HepG2 (cell line): ENCODE data around the gene HLF. TPM values are rescaled to one million over a fixed set of nuclear protein-coding genes. Genes with fewer than 3 reads are reported as not detected.

ENCODE experiments used
- AGO2 ChIP-seq: fragments of 200-400 bp; formaldehyde crosslinking; optimal IDR thresholded peaks from 2 replicates; pipeline ENCODE3; 2017; ENCODE audit warnings: mild to moderate bottlenecking, low read depth, low read length, moderate library complexity
- CAMTA2 ChIP-seq: sonication (generic); formaldehyde crosslinking; IDR thresholded peaks from 2 replicates; pipeline ENCODE4 v1.4.0; 2020; ENCODE audit warnings: mild to moderate bottlenecking, missing genetic modification reagents, borderline replicate concordance
- CC2D1A ChIP-seq: sonication (generic); formaldehyde crosslinking; IDR thresholded peaks from 2 replicates; pipeline ENCODE4 v1.8.1; 2023; ENCODE audit warnings: mild to moderate bottlenecking, missing genetic modification reagents
- ETV6 ChIP-seq: sonication (generic); formaldehyde crosslinking; conservative IDR thresholded peaks from 2 replicates; pipeline ENCODE4 v1.4.0; 2020; ENCODE audit warnings: missing genetic modification reagents
- GLI4 ChIP-seq: sonication (generic); formaldehyde crosslinking; IDR thresholded peaks from 2 replicates; pipeline ENCODE4 v1.5.1; 2020; ENCODE audit warnings: missing genetic modification reagents, mild to moderate bottlenecking, moderate library complexity, borderline replicate concordance
- HMGA1 ChIP-seq: sonication (generic); formaldehyde crosslinking; conservative IDR thresholded peaks from 2 replicates; pipeline ENCODE4 v1.4.0; 2020; ENCODE audit warnings: missing genetic modification reagents
- HOXA5 ChIP-seq: sonication (generic); formaldehyde crosslinking; IDR thresholded peaks from 2 replicates; pipeline ENCODE4 v1.4.0; 2020; ENCODE audit warnings: missing genetic modification reagents
- MBD4 ChIP-seq: IDR thresholded peaks from 2 replicates; pipeline ENCODE4 v1.6.1; 2012; ENCODE audit warnings: low read length, inconsistent platforms, borderline replicate concordance
- PBX3 ChIP-seq: sonication (generic); formaldehyde crosslinking; IDR thresholded peaks from 2 replicates; pipeline ENCODE4 v1.8.1; 2023; ENCODE audit warnings: missing genetic modification reagents, inconsistent platforms, borderline replicate concordance
- PPARG ChIP-seq: conservative IDR thresholded peaks from 2 replicates; pipeline ENCODE4 v1.6.1; 2016; ENCODE audit warnings: missing biosample characterization, missing genetic modification reagents
- SOX13 ChIP-seq, 3 experiments: fragments of 450-650 bp in 1 of 3; sonication (generic) in 1 of 3; formaldehyde crosslinking in 1 of 3; IDR thresholded peaks in 2 of 3; conservative IDR thresholded peaks in 1 of 3; 2 replicates each; pipeline versions ENCODE4 v1.5.0 to v1.6.1; 2016 to 2020; ENCODE audit warnings: antibody characterized with exemption in 1 of 3, mild to moderate bottlenecking in 1 of 3, missing compliant biosample characterization in 1 of 3, missing genetic modification reagents in 1 of 3, moderate library complexity in 1 of 3
- TCF7 ChIP-seq: sonication (generic); IDR thresholded peaks from 2 replicates; pipeline ENCODE4 v1.6.1; 2016; ENCODE audit warnings: antibody characterized with exemption, low read depth
- TFDP2 ChIP-seq: sonication (generic); formaldehyde crosslinking; IDR thresholded peaks from 2 replicates; pipeline ENCODE4 v1.4.0; 2020; ENCODE audit warnings: missing genetic modification reagents
- ZBTB26 ChIP-seq: IDR thresholded peaks from 2 replicates; pipeline ENCODE4 v1.6.1; 2016; ENCODE audit warnings: missing compliant biosample characterization, missing genetic modification reagents, borderline replicate concordance
- ZNF142 ChIP-seq: sonication (generic); formaldehyde crosslinking; IDR thresholded peaks from 2 replicates; pipeline ENCODE4 v1.4.0; 2020; ENCODE audit warnings: missing genetic modification reagents
- ZNF274 ChIP-seq: sonication (generic); formaldehyde crosslinking; IDR thresholded peaks from 2 replicates; pipeline ENCODE4 v1.5.1; 2020; ENCODE audit warnings: mild to moderate bottlenecking, missing genetic modification reagents
- polyA plus RNA-seq, 8 experiments: library from polyadenylated mRNA; depleted of rRNA in 3 of 8; stranded (reverse) in 7 of 8; unstranded in 1 of 8; fragments of >200 nt; fragmentation: Illumina TruSeq in 4 of 8; extraction: Trizol in 4 of 8; gene quantifications; 2 replicates each; pipeline versions ENCODE4 v1.2.1 to v1.2.3, GENCODE V29; 2011 to 2016; ENCODE audit warnings: low read depth in 4 of 8, missing spikeins in 1 of 8, mixed read lengths in 1 of 8; ENCODE audit not compliant: insufficient read depth in 1 of 8
- total RNA-seq, 5 experiments: library from RNA; depleted of rRNA; stranded (reverse); fragments of >200 nt; fragmentation: Illumina TruSeq; extraction: Trizol; gene quantifications; 2 replicates each; pipeline ENCODE4 v1.2.3, GENCODE V29; 2016; ENCODE audit warnings: low read depth in 1 of 5

The HLF gene
- total and polyA plus RNA-seq, 2 of the 13 experiments (the other 11 are each of a cell fraction or from before 2014, with no cell fraction given): 202 to 346 TPM

GRCh38 chr17:55302407-55302787, 37.6 kb downstream of the HLF start (continued):
- TF ChIP-seq ZNF142 (no peak), CC2D1A (CRISPR knock-in tag) (0 out of 2 replicates have a peak, but pooled peaks have one; percentile 44), TCF7 (peak; percentile 0; the same call in 1 of the 2 replicates), MBD4 (peak; percentile 17; the same call in 1 of the 2 replicates), SOX13 (IDR thresholded peaks at IDR 0.05) (no peak), SOX13 (CRISPR knock-in tag; conservative IDR thresholded peaks at IDR 0.05 in 1 of 2, IDR thresholded peaks at IDR 0.05 in 1 of 2) (peak in 1 of 2 experiments; percentile 2; a peak in 1 of 4 replicates), CAMTA2 (CRISPR knock-in tag) (no peak), AGO2 (peak; percentile 25), ZNF274 (CRISPR knock-in tag) (no peak), GLI4 (CRISPR knock-in tag) (no peak), HMGA1 (no peak), ETV6 (CRISPR knock-in tag) (no peak), HOXA5 (CRISPR knock-in tag) (no peak), ZBTB26 (CRISPR knock-in tag) (no peak), TFDP2 (CRISPR knock-in tag) (no peak), PPARG (CRISPR knock-in tag) (no peak), PBX3 (CRISPR knock-in tag) (no peak)
